ENCODE results near the gene KCNJ6. TPM values are rescaled to one million over a fixed set of nuclear protein-coding genes. Genes with fewer than 3 reads are reported as not detected.

Gene KCNJ6
- total RNA-seq, 1 experiment from 2014 or later: not detected

GRCh38 chr21:37808261-37808660 lies 108.0 kb downstream of the KCNJ6 start:
- intact Hi-C loops (cut with micrococcal nuclease; ENCODE audit: unreplicated experiment) (no loop called here), in situ Hi-C loops (cut with HindIII; ENCODE audit: low pct_unique_long_range_greater_than_20kb, low sequenced_read_pairs) (no loop called here)
- Histone ChIP-seq H3K4me3 (ENCODE audit: low read depth in 2 of 2, low read length in 2 of 2) (no peak overlapping the region), H3K4me1 (ENCODE audit: control insufficient read depth, insufficient read depth, low read length) (no peaks in the 10 kb centered on the region), H3K27me3 (ENCODE audit: control insufficient read depth, insufficient read depth, low read length) (no peaks in the 10 kb centered on the region; the same call in none of the 2 replicates), H3K36me3 (ENCODE audit: control insufficient read depth, insufficient read depth, low read length) (no peaks in the 10 kb centered on the region), H3K27ac (ENCODE audit: low read length) (no peak overlapping the region), H3K9me3 (ENCODE audit: control insufficient read depth, insufficient read depth, low read depth, low read length) (no peaks in the 10 kb centered on the region)
- CTCF ChIA-PET: no interaction called here
- ATAC-seq: no peak
- no peak for DNase-seq (ENCODE audit: low read depth, low spot score)
- POLR2A ChIA-PET: no interaction called here
- TF ChIP-seq, protein P1, sequence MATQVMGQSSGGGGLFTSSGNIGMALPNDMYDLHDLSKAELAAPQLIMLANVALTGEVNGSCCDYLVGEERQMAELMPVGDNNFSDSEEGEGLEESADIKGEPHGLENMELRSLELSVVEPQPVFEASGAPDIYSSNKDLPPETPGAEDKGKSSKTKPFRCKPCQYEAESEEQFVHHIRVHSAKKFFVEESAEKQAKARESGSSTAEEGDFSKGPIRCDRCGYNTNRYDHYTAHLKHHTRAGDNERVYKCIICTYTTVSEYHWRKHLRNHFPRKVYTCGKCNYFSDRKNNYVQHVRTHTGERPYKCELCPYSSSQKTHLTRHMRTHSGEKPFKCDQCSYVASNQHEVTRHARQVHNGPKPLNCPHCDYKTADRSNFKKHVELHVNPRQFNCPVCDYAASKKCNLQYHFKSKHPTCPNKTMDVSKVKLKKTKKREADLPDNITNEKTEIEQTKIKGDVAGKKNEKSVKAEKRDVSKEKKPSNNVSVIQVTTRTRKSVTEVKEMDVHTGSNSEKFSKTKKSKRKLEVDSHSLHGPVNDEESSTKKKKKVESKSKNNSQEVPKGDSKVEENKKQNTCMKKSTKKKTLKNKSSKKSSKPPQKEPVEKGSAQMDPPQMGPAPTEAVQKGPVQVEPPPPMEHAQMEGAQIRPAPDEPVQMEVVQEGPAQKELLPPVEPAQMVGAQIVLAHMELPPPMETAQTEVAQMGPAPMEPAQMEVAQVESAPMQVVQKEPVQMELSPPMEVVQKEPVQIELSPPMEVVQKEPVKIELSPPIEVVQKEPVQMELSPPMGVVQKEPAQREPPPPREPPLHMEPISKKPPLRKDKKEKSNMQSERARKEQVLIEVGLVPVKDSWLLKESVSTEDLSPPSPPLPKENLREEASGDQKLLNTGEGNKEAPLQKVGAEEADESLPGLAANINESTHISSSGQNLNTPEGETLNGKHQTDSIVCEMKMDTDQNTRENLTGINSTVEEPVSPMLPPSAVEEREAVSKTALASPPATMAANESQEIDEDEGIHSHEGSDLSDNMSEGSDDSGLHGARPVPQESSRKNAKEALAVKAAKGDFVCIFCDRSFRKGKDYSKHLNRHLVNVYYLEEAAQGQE (IDR thresholded peaks at IDR 0.05; ENCODE audit: insufficient read depth in 1 of 2, low read depth in 2 of 2, low read length in 1 of 2): no peak
- TF ChIP-seq POLR2AphosphoS5 (IDR thresholded peaks at IDR 0.05; ENCODE audit: low read depth, low read length): no peak
- TF ChIP-seq CTCF (IDR thresholded peaks at IDR 0.05): no peak
- TF ChIP-seq TCF7L2 (IDR thresholded peaks at IDR 0.05; ENCODE audit: low read depth, low read length): no peak
- no peak for TF ChIP-seq SIN3A (IDR thresholded peaks at IDR 0.05; ENCODE audit: borderline replicate concordance, insufficient read depth, low read depth, low read length)
- no TSS peak for BruUV-seq (replicated peaks)

DNA sequence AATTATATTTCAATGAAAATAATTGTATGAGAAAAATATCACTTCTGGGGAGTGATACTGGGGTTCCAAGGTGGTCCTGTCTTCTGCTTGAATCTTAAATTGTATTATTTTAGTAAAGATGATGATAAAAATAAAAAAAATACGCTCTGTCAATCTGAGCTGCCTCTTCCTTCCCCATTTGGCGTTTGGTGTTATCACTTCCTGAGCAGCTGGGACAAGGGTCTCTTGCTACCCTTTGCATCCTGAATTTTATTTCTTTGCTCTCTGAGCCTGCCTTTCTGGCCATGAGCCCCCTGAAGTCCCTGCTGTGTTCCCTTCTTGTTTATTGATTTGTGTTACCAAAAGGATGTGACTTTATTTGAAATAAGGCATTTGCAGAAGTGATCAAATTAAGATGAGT lies 111.0 kb downstream of the KCNJ6 start:
- Histone ChIP-seq H3K9me3 (ENCODE audit: control insufficient read depth, insufficient read depth, low read depth, low read length) (no peaks in the 10 kb centered on the region), H3K4me1 (ENCODE audit: control insufficient read depth, insufficient read depth, low read length) (no peaks in the 10 kb centered on the region), H3K36me3 (ENCODE audit: control insufficient read depth, insufficient read depth, low read length) (no peaks in the 10 kb centered on the region), H3K27ac (ENCODE audit: low read length) (no peak overlapping the region), H3K27me3 (ENCODE audit: control insufficient read depth, insufficient read depth, low read length) (peaks cover 2% of the 10 kb centered on the region), H3K4me3 (ENCODE audit: low read depth in 2 of 2, low read length in 2 of 2) (no peak overlapping the region)
- BruUV-seq (replicated peaks): no TSS peak
- DNase-seq (ENCODE audit: low read depth, low spot score): no peak
- ChIA-PET CTCF (no interaction called here), POLR2A (interaction anchor here (0.5 kb wide), 1 partner anchor 621 kb away, joined by 11 read pairs; no protein-coding TSS in a partner anchor)
- ATAC-seq: no peak
- in situ Hi-C loops (cut with HindIII; ENCODE audit: low pct_unique_long_range_greater_than_20kb, low sequenced_read_pairs) (no loop called here), intact Hi-C loops (cut with micrococcal nuclease; ENCODE audit: unreplicated experiment) (no loop called here)
- TF ChIP-seq POLR2AphosphoS5 (IDR thresholded peaks at IDR 0.05; ENCODE audit: low read depth, low read length): no peak
- no peak for TF ChIP-seq TCF7L2 (IDR thresholded peaks at IDR 0.05; ENCODE audit: low read depth, low read length)
- TF ChIP-seq SIN3A (IDR thresholded peaks at IDR 0.05; ENCODE audit: borderline replicate concordance, insufficient read depth, low read depth, low read length): no peak
- no peak for TF ChIP-seq CTCF (IDR thresholded peaks at IDR 0.05)
- TF ChIP-seq, protein P1 (IDR thresholded peaks at IDR 0.05; ENCODE audit: insufficient read depth in 1 of 2, low read depth in 2 of 2, low read length in 1 of 2): no peak
